ENCODE results near the gene GNLY. TPM values are rescaled to one million over a fixed set of nuclear protein-coding genes. Genes with fewer than 3 reads are reported as not detected.

The GNLY gene
- total RNA-seq, 1 experiment from 2014 or later, result not detected

DNA sequence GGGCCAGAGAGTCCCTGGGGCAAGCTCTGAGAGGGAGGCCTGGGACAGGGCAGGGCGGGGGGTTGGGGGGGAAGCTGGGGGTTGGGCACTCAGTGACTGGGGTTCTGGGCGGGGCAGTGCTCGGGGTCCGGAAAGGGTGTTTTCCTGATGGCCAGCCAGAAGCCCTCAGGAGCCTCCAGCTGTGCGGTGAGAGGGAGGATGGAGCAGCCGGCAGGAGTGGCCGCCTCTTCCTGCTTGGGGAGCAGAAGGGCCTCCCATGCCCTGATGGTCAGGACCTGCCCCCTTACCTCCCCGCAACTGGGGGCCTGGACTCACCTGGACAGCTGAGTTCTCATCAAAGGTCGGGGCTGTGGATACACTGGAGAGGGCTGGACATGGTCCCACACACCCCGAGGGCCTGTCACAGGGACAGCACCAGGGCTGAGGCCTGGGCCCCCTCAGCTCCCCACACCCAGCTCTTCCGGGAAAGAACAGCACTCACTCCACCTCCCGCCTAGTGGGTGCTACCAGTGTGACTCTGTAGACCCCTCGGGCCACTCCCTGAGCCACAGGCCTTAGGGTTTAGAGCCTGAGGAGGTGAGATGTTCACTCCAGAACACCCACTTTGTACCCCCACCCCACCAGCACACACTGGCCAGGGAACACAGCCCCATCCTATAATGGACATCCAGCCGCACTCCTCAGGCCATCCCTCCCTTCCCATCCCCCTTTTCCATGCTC is 32.9 kb upstream of the GNLY start:
- no TSS peak for BruUV-seq (replicated peaks)
- DNase-seq (no peak), ATAC-seq (no peak)
- no peaks in the 10 kb centered on the region for H3K9me3 ChIP-seq (ENCODE audit: low read length)
- no peaks in the 10 kb centered on the region for H3K27me3 ChIP-seq (ENCODE audit: low read length)
- POLR2A ChIA-PET (ENCODE audit: unreplicated experiment), result no interaction called here
- TF ChIP-seq, protein P1, sequence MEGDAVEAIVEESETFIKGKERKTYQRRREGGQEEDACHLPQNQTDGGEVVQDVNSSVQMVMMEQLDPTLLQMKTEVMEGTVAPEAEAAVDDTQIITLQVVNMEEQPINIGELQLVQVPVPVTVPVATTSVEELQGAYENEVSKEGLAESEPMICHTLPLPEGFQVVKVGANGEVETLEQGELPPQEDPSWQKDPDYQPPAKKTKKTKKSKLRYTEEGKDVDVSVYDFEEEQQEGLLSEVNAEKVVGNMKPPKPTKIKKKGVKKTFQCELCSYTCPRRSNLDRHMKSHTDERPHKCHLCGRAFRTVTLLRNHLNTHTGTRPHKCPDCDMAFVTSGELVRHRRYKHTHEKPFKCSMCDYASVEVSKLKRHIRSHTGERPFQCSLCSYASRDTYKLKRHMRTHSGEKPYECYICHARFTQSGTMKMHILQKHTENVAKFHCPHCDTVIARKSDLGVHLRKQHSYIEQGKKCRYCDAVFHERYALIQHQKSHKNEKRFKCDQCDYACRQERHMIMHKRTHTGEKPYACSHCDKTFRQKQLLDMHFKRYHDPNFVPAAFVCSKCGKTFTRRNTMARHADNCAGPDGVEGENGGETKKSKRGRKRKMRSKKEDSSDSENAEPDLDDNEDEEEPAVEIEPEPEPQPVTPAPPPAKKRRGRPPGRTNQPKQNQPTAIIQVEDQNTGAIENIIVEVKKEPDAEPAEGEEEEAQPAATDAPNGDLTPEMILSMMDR (conservative IDR thresholded peaks at IDR 0.05; ENCODE audit: low read depth, low read length), result no peak
- no peak for TF ChIP-seq EZH2phosphoT487 (IDR thresholded peaks at IDR 0.05; ENCODE audit: borderline replicate concordance, low read length)
- no peak for TF ChIP-seq EZH2 (IDR thresholded peaks at IDR 0.05; ENCODE audit: low read length, unreplicated experiment)
- H3K4me1 ChIP-seq (ENCODE audit: insufficient read depth, low read length), result peaks cover 8% of the 10 kb centered on the region; the same call in 1 of the 2 replicates
- no peak overlapping the region for H2AFZ ChIP-seq (ENCODE audit: low read length)
- H3K4me2 ChIP-seq (ENCODE audit: low read length), result no peak overlapping the region
- H3F3A ChIP-seq (ENCODE audit: low read length, unreplicated experiment), result no peaks in the 10 kb centered on the region
- no peaks in the 10 kb centered on the region for H3K9me2 ChIP-seq (replicated peaks; ENCODE audit: low read length)
- CTCF ChIA-PET, result no interaction called here
- H3K27ac ChIP-seq (ENCODE audit: low read length), result no peak overlapping the region
- H4K20me1 ChIP-seq (ENCODE audit: low read length), result no peaks in the 10 kb centered on the region
- H3K9ac ChIP-seq (ENCODE audit: low read length), result no peak overlapping the region
- H3K79me2 ChIP-seq (ENCODE audit: low read length), result no peaks in the 10 kb centered on the region
- intact Hi-C loops (cut with micrococcal nuclease), result no loop called here
- H3K4me3 ChIP-seq (ENCODE audit: low read length), result no peak overlapping the region
- no peaks in the 10 kb centered on the region; the same call in 1 of the 2 replicates for H3K36me3 ChIP-seq (ENCODE audit: low read depth, low read length)

DNA sequence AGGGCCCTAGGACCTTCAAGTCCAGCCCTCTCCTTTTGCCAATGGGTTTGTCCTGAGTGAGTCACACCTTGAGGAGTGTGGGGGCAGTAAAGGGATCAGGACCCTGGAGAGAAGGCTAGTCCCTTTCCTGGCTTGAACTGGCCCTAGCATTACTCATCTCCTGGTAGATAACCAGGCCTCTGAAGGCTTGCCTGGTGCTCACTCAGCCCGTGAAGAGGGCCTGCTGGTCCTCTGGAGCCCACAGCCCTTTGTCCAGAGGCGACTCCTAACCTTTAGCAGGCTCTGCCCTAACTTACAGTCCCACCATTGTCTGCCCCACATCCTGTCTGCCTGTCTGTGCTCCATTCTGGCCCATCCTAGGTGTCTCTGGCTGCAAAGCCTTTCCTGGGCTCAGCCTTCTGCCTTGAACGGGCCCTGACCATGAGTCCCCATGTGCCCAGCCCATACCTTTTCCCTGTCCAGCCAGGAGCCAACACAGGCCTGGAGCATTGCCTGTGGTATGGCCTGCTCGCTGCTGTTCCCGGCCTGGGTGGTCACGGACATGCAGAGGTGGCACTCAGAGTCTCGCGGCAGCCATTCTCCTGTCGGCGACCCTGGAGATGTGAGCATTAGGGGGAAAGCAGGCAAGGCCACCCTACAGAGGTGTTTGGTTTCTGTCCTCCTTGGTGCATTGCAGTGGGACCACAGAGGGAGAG is 31.1 kb upstream of the GNLY start:
- H3F3A ChIP-seq (ENCODE audit: low read length, unreplicated experiment), result no peaks in the 10 kb centered on the region
- DNase-seq (peak; percentile 73), ATAC-seq (peak; percentile 90)
- no peaks in the 10 kb centered on the region for H3K27me3 ChIP-seq (ENCODE audit: low read length)
- TF ChIP-seq EZH2 (IDR thresholded peaks at IDR 0.05; ENCODE audit: low read length, unreplicated experiment), result no peak
- H3K9me2 ChIP-seq (replicated peaks; ENCODE audit: low read length), result no peaks in the 10 kb centered on the region
- H3K36me3 ChIP-seq (ENCODE audit: low read depth, low read length), result no peaks in the 10 kb centered on the region
- H3K4me2 ChIP-seq (ENCODE audit: low read length), result no peak overlapping the region
- no peak overlapping the region for H3K9ac ChIP-seq (ENCODE audit: low read length)
- intact Hi-C loops (cut with micrococcal nuclease), result no loop called here
- POLR2A ChIA-PET (ENCODE audit: unreplicated experiment), result no interaction called here
- no peaks in the 10 kb centered on the region for H3K79me2 ChIP-seq (ENCODE audit: low read length)
- H3K4me3 ChIP-seq (ENCODE audit: low read length), result no peak overlapping the region
- no peak overlapping the region for H2AFZ ChIP-seq (ENCODE audit: low read length)
- no TSS peak for BruUV-seq (replicated peaks)
- no peak overlapping the region for H3K27ac ChIP-seq (ENCODE audit: low read length)
- no peaks in the 10 kb centered on the region for H4K20me1 ChIP-seq (ENCODE audit: low read length)
- 0 out of 2 replicates have a peak, but pooled peaks cover 4% of the 10 kb centered on the region for H3K4me1 ChIP-seq (ENCODE audit: insufficient read depth, low read length)
- no peaks in the 10 kb centered on the region for H3K9me3 ChIP-seq (ENCODE audit: low read length)
- CTCF ChIA-PET, result interaction anchor here (0.5 kb wide), 1 partner anchor 684 kb away, joined by 4 read pairs; no protein-coding TSS in a partner anchor

DNA sequence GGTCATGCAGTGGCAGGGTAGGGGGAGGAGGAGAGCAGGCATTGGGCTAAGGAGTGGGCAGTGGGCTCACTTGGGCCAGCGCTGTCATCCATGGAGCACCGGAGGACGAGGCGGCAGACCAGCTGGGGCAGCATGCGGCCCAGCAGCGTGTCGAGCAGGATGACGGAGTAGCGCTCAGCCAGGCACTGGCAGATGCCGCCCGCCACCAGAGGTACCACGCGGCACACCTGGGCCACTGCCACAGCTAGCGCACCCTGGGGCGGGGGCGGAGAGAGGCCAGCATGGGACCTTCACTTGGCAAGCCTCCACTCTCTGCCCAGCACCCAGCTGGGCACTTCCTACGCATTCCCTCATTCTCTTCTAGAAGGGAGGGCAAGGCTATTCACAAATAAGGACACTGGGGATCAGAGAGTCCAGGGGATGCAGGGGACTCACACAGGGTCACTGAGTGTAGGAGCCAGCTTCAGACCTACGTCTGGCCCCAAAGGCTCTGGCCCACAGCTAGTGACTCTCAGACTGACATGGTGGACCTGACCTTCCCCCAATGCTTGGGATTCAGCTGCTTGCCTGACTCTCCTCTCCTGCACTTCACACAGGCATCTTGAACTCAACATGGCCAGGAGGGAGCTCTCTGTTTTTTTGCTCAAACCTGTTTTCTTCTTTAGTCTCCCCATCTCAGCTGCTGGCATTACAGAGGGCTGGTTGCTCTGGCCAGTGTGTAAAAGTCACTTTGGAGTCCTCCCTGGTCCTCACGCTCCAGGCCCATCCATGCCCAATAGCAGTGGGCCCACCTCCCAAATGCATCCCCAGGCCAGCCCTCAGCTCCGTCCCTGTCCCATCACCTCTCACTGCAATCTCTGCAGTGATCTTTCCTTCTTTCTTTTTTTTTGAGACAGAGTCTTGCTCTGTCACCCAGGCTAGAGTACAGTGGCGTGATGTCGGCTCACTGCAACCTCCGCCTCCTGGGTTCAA is 30.3 kb upstream of the GNLY start:
- H3F3A ChIP-seq (ENCODE audit: low read length, unreplicated experiment), result no peaks in the 10 kb centered on the region
- ChIA-PET POLR2A (ENCODE audit: unreplicated experiment) (no interaction called here), CTCF (interaction anchor here (0.5 kb wide), 1 partner anchor 684 kb away, joined by 4 read pairs; no protein-coding TSS in a partner anchor)
- no peak overlapping the region for H3K4me2 ChIP-seq (ENCODE audit: low read length)
- intact Hi-C loops (cut with micrococcal nuclease), result no loop called here
- H4K20me1 ChIP-seq (ENCODE audit: low read length), result no peaks in the 10 kb centered on the region
- no peak overlapping the region for H3K27ac ChIP-seq (ENCODE audit: low read length)
- no peak overlapping the region for H2AFZ ChIP-seq (ENCODE audit: low read length)
- no peaks in the 10 kb centered on the region for H3K27me3 ChIP-seq (ENCODE audit: low read length)
- no peak overlapping the region for H3K9ac ChIP-seq (ENCODE audit: low read length)
- no peak for ATAC-seq
- H3K4me3 ChIP-seq (ENCODE audit: low read length), result no peak overlapping the region
- TF ChIP-seq, protein P1 (conservative IDR thresholded peaks at IDR 0.05; ENCODE audit: low read depth, low read length), result no peak
- TF ChIP-seq EZH2phosphoT487 (IDR thresholded peaks at IDR 0.05; ENCODE audit: borderline replicate concordance, low read length), result no peak
- DNase-seq, result no peak
- no peaks in the 10 kb centered on the region for H3K9me3 ChIP-seq (ENCODE audit: low read length)
- no TSS peak for BruUV-seq (replicated peaks)
- H3K9me2 ChIP-seq (replicated peaks; ENCODE audit: low read length), result no peaks in the 10 kb centered on the region
- H3K36me3 ChIP-seq (ENCODE audit: low read depth, low read length), result no peaks in the 10 kb centered on the region
- H3K4me1 ChIP-seq (ENCODE audit: insufficient read depth, low read length), result 0 out of 2 replicates have a peak, but pooled peaks cover 4% of the 10 kb centered on the region
- no peaks in the 10 kb centered on the region for H3K79me2 ChIP-seq (ENCODE audit: low read length)

All from PC-3 (cell line).